Effector memory CD4-positive, alpha-beta T cell (primary cell): ENCODE results near the gene SMARCA4.

Experiments
- DNase-seq, 3 donors: peaks; one replicate each; pipeline ENCODE4 v3.0.0-alpha.2; 2020
- H3K27ac ChIP-seq: 2 replicates; pipeline ENCODE4 v1.7.0; 2013; ENCODE audit warnings: mild to moderate bottlenecking, low read length, moderate library complexity; ENCODE audit not compliant: insufficient read depth, poor library complexity, severe bottlenecking
- H3K27me3 ChIP-seq: replicated peaks from 2 replicates; pipeline ENCODE4 v1.7.0; 2013; ENCODE audit warnings: mild to moderate bottlenecking, low read length; ENCODE audit not compliant: insufficient read depth, control insufficient read depth, poor library complexity, severe bottlenecking
- H3K36me3 ChIP-seq: 2 replicates; pipeline ENCODE4 v1.7.0; 2013; ENCODE audit warnings: mild to moderate bottlenecking, low read length, moderate library complexity; ENCODE audit not compliant: control insufficient read depth, insufficient read depth
- H3K4me1 ChIP-seq: 2 replicates; pipeline ENCODE4 v1.7.0; 2013; ENCODE audit warnings: low read length, mild to moderate bottlenecking; ENCODE audit not compliant: control insufficient read depth, insufficient read depth, poor library complexity, severe bottlenecking
- H3K4me3 ChIP-seq: 2 replicates; pipeline ENCODE4 v1.7.0; 2013; ENCODE audit warnings: low read length, low read depth, mild to moderate bottlenecking; ENCODE audit not compliant: insufficient read depth, poor library complexity, severe bottlenecking
- H3K9me3 ChIP-seq: 2 replicates; pipeline ENCODE4 v1.7.0; 2013; ENCODE audit warnings: mild to moderate bottlenecking, low read length, moderate library complexity; ENCODE audit not compliant: control insufficient read depth

Gene SMARCA4

DNA sequence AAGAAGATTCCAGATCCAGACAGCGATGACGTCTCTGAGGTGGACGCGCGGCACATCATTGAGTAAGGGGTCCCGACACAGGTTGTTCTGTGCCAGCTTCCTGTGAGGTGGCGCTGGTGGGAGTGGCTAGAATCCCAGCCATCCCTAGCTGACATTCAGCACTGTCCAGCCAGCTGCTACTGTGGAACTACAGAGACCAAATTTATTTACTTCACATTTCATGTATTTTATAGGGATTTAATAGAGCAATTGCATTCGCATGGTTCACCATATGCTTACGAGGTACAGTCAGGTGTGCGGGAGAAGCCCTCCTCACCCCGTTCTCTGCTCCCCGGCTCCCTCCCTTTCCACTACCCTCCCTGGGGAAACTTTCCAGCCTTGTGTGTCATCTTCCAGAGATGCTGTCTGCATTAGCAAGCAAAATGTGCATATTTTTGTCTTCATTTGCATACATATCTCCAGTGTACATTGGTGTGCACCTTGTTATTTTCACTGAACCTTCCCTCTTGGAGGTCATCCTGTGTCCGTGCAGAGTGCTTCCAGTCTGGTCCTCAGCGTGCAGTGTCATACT, 47.2 kb downstream of the SMARCA4 start:
- H3K27ac ChIP-seq: no peak overlapping the region
- H3K4me1 ChIP-seq: no peaks in the 10 kb centered on the region
- H3K4me3 ChIP-seq: no peak overlapping the region
- H3K27me3 ChIP-seq: no peaks in the 10 kb centered on the region
- H3K9me3 ChIP-seq: no peaks in the 10 kb centered on the region
- peaks cover 53% of the 10 kb centered on the region for H3K36me3 ChIP-seq
- DNase-seq: no peak

DNA sequence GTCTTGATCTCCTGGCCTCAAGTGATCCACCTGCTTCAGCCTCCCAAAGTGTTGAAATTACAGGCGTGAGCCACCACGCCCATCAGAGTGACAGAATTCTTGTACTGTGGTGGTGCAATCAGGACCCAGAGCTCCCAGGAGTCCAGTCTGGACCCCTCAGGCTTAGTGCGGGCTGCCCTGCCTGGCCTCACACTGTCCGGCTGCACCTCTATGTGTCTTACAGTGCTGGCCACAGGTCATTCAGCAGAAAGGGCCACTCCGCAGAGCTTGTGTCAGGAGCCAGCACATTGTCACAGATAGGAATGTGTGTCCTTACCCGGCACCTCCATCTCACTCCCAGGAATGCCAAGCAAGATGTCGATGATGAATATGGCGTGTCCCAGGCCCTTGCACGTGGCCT, 49.2 kb downstream of the SMARCA4 start:
- H3K36me3 ChIP-seq: peaks cover 64% of the 10 kb centered on the region
- H3K27me3 ChIP-seq: no peaks in the 10 kb centered on the region
- no peaks in the 10 kb centered on the region for H3K4me1 ChIP-seq
- no peak for DNase-seq
- H3K4me3 ChIP-seq: no peak overlapping the region
- H3K27ac ChIP-seq: no peak overlapping the region
- no peaks in the 10 kb centered on the region for H3K9me3 ChIP-seq

- Histone ChIP-seq H3K27ac (no peak overlapping the region), H3K27me3 (no peaks in the 10 kb centered on the region), H3K4me1 (no peaks in the 10 kb centered on the region), H3K4me3 (no peak overlapping the region), H3K36me3 (peaks cover 76% of the 10 kb centered on the region), H3K9me3 (no peaks in the 10 kb centered on the region)
- DNase-seq: no peak
These were observed 51.7 kb downstream of the SMARCA4 start for GRCh38 chr19:11012507-11012906.

GRCh38 chr19:11013771-11014170, 52.9 kb downstream of the SMARCA4 start:
- H3K27me3 ChIP-seq: no peaks in the 10 kb centered on the region
- no peaks in the 10 kb centered on the region for H3K9me3 ChIP-seq
- DNase-seq: no peak
- H3K36me3 ChIP-seq: peaks cover 80% of the 10 kb centered on the region
- H3K4me3 ChIP-seq: no peak overlapping the region
- H3K4me1 ChIP-seq: no peaks in the 10 kb centered on the region
- H3K27ac ChIP-seq: no peak overlapping the region

DNA sequence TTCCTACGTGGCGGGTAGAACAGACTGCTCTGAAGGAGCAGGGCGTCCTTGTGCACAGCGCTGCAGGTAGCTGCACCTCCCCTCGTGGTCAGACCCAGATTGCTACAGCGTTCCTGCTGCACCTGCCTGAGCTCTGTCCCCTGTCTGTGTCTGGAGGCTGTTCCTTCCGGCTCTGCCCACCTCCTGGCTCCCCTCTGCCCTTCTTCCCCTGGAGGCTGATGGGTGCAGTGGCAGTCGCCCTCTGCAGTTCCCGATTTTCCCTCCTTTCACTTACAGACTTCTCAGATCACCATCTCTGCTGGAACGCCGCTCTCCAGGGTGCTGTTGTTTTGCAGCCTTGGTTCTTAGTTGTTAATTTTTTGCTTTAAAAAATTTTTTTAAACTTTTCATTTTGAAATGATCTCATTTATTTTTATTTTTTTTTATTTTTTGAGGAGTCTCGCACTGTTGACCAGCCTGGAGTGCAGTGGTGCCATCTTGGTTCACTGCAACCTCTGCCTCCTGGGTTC, 53.6 kb downstream of the SMARCA4 start:
- Histone ChIP-seq H3K9me3 (no peaks in the 10 kb centered on the region), H3K4me1 (no peaks in the 10 kb centered on the region), H3K4me3 (no peak overlapping the region), H3K27ac (no peak overlapping the region), H3K36me3 (peaks cover 83% of the 10 kb centered on the region), H3K27me3 (no peaks in the 10 kb centered on the region)
- no peak for DNase-seq

- no peaks in the 10 kb centered on the region for H3K9me3 ChIP-seq
- no peak for DNase-seq
- no peak overlapping the region for H3K27ac ChIP-seq
- H3K4me3 ChIP-seq: no peak overlapping the region
- H3K36me3 ChIP-seq: peaks cover 87% of the 10 kb centered on the region
- no peaks in the 10 kb centered on the region for H3K4me1 ChIP-seq
- no peaks in the 10 kb centered on the region for H3K27me3 ChIP-seq
These were observed 55.8 kb downstream of the SMARCA4 start for GRCh38 chr19:11016631-11017030.

DNA sequence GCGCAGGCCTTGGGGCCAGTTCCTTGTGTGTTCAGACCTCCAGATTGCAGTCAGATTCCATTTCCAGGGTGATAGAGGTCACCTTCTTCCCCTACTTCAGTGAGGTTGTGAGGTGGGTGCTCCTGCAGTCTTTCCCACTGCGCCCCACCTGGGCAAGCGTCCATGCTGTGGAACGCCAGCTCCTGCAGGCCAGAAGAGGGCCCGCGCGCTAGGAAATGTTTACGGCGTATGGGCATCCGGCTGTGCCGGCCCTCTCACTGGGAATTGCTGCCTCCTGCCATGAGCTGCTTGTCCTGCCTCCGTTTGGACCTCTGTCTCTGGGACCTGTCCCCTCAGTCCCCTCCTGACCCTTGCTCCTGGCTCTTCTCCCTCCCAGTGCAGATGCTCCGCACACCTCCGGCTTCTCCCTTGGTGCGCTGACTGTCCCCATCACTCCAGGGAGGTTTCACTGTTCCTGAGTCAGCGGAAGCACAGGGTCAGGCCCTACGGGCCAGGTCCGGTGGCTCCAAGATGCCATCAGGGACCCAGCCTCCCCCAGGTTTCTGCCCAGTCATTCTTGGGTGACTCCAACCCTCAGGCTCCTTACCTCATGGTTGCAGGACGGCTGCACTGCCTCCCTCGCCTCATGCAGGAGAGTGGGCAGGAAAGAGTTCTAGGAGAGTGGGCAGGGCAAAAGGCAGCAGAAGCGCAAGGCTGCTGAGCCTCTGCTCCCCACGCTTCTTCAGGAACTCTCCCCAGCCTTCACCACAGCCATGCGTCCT, 56.6 kb downstream of the SMARCA4 start:
- H3K27ac ChIP-seq: no peak overlapping the region
- no peaks in the 10 kb centered on the region for H3K9me3 ChIP-seq
- peaks cover 87% of the 10 kb centered on the region for H3K36me3 ChIP-seq
- H3K4me1 ChIP-seq: no peaks in the 10 kb centered on the region
- DNase-seq: no peak
- H3K4me3 ChIP-seq: no peak overlapping the region
- no peaks in the 10 kb centered on the region for H3K27me3 ChIP-seq

GRCh38 chr19:11018179-11018578, 57.3 kb downstream of the SMARCA4 start:
- H3K27me3 ChIP-seq: no peaks in the 10 kb centered on the region
- H3K9me3 ChIP-seq: no peaks in the 10 kb centered on the region
- no peak overlapping the region for H3K4me3 ChIP-seq
- no peaks in the 10 kb centered on the region for H3K4me1 ChIP-seq
- no peak for DNase-seq
- peaks cover 86% of the 10 kb centered on the region for H3K36me3 ChIP-seq
- H3K27ac ChIP-seq: no peak overlapping the region

DNA sequence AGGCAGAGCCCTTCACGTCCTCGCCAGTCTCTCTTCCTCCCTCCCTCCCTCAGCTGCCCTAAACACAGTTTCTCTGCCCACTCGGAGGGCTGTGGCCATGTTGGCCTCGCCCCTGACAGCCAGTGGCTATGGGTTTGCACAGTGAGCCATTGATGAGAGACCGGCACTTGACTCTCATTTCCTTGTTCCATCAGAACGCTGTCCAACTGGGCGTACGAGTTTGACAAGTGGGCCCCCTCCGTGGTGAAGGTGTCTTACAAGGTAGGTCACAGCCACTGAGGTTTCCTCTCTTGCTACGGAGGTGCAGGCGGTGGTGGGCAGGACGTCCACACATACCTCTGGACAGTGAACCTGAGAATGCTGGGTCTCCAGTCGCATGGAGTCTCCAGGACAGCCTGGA, 57.9 kb downstream of the SMARCA4 start:
- DNase-seq: no peak
- H3K9me3 ChIP-seq: no peaks in the 10 kb centered on the region
- no peaks in the 10 kb centered on the region for H3K4me1 ChIP-seq
- no peak overlapping the region for H3K4me3 ChIP-seq
- peaks cover 85% of the 10 kb centered on the region for H3K36me3 ChIP-seq
- no peak overlapping the region for H3K27ac ChIP-seq
- no peaks in the 10 kb centered on the region for H3K27me3 ChIP-seq

DNA sequence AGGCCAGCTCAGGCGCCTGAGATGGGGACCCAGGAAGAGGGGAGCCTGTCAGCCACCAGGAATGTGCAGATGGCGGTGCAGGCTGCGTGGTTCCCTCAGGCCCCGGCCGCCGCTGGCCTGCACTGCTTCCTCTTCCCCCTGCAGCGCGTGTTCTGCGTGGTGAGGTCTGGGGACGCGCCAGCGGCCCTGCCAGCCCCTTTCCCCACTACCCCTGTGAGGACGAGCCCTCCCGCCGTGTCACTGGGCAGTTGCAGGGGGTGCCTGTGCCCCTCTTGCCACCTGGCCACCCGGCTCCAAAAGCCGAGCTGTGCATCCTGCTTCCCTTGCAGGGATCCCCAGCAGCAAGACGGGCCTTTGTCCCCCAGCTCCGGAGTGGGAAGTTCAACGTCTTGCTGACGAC, 58.4 kb downstream of the SMARCA4 start:
- DNase-seq: no peak
- Histone ChIP-seq H3K9me3 (no peaks in the 10 kb centered on the region), H3K36me3 (peaks cover 85% of the 10 kb centered on the region), H3K4me3 (no peak overlapping the region), H3K27me3 (no peaks in the 10 kb centered on the region), H3K4me1 (no peaks in the 10 kb centered on the region), H3K27ac (no peak overlapping the region)
